Measurements from ENCODE around the gene KMT2C. TPM values are rescaled to one million over a fixed set of nuclear protein-coding genes. Genes with fewer than 3 reads are reported as not detected.

Gene KMT2C
- total RNA-seq, 1 experiment from 2014 or later = 6.2 TPM

DNA sequence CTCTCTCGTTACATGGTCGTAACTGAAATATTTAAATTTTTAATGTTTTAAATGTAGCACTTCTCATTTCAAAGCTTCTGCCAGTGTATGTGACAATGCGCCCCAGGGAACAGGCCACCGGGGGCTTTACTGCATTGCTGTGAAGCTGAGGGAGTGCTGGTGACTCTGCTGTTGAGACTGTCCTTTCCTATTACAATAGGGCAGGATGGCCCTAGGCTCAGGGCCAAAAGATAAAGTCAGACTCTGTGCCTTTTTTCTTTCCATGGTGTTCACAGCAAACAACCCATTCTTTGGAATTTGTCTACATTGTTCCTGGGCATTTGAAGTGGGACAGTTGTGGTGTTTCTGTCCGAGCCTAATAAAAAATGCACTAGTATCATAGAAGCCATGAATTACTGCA, 303.0 kb downstream of the KMT2C start:
- in situ Hi-C loops (cut with HindIII; ENCODE audit: low sequenced_read_pairs) = no loop called here
- DNase-seq (ENCODE audit: low spot score) = no peak

DNA sequence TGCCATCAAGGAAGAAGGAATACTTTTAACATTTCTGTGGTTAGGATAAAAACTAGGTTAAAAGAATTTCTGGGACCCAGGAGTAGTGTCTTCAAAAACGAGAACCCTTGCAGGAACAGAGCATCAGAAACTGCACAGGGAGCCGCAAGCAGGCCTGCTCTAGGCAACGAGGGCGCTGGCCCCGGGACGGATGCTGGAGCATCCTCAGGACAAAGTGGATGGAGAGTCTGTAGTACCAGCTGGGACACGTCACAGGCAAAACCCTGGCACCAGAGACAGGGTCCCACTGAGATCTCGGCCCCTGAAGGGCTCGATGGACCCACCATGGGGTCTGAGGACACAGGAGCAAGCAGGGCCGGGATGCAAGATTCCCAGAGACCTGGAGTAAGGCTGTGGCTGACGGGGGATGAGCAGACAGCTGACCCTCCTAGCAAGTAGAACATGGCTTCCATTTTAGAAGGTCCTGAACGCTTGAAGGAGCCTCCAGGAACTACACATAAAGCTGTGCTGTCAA, 303.8 kb downstream of the KMT2C start:
- no peak for DNase-seq (ENCODE audit: low spot score)
- in situ Hi-C loops (cut with HindIII; ENCODE audit: low sequenced_read_pairs) = no loop called here

DNA sequence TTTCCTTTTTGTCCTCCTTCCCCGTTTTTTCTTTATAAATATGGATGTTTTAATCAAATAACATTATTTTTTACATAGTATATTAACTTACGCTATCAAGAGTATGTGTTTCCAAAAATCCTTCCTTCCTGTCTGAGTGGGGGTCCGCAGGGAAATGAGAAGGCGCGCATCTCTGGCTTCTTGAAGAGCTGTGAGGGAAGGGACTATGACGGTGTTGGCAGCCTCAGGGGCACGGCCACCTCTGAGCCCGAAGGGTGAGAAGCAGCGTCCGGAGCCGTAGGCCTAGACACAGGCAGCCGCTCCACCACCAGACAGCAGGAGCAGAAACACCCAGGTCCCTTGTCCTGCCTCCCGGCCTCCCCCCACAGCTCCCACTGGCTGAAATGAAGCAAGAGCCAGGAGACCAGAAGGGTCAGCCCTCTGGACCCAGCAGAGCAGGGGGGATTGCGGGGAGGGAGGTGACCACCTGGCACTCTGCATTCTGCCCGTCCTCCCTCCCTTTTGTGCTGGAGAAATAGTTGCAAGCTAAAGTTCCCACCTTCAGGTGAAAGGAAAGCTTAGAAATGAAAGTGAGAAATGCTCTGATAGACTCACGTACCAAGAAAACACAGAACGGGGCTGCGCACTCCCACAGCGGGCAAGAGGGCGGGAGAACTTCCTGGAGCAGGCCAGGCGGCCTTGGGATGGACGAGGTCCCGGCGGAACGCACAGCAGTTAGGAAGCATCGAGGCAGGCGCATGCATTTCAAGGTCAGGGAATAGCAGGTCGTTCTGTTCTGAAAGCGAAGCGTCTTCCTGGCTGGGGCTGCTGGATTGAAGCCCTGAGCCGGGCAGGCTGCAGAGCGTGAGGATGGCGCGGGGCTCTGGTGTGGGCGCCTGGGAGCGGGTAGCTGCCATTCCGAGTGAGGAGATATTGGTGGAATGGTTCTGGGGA, 304.9 kb downstream of the KMT2C start:
- no peak for DNase-seq (ENCODE audit: low spot score)
- in situ Hi-C loops (cut with HindIII; ENCODE audit: low sequenced_read_pairs) = no loop called here

DNA sequence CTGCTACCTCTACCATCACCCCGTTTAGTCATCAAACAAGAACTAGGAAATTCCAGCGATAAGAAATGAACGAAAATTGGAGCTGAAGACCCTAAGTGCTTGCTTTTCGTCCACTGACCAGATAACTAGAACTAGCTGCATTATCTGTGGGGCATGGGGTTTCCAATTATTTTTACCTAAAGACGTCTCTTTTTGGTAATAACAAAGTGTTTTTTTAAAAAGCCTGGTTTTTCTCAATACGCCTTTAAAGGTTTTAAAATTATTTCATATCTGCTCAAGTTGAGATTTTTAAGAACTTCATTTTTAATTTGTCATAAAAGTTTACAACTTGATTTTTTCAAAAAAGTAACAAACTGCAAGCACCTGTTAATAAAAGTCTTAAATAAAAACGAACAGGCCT, 306.1 kb downstream of the KMT2C start:
- in situ Hi-C loops (cut with HindIII; ENCODE audit: low sequenced_read_pairs) = no loop called here
- no peak for DNase-seq (ENCODE audit: low spot score)

DNA sequence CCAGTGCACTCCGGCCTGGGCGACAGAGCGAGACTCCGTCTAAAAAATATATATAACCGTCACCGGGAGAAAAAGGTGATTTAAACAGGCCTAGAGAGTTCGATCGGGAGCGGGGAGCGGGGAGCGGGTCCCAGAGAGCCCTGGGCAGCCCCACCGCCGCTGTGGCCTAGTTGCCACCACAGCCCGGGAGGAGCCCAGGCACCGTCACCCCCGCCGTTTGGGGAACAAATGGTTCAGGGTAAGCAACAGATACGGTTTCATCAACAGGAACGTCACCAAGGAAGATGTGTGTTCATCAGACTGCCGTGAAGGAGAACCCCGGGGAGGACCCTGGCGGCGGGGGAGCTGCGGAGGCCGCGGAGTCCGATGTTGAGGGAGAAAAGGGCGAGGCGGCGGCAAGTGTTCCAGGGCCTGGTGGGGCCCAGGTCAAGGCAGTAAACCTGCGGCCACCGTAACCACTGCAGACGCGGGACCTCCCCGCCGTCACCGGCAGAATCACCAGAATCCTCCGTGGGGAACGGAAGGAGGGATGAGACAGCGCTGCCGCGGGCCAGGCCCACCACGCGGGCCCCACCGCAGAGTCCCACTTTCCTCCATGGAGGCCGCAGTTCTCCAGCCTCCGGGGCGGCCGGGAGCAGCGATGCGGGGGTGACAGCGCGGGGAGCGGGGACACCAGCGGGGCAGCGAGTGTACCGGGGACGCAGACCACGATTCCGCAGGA, 306.9 kb downstream of the KMT2C start:
- in situ Hi-C loops (cut with HindIII; ENCODE audit: low sequenced_read_pairs) = no loop called here
- DNase-seq (ENCODE audit: low spot score) = no peak

DNA sequence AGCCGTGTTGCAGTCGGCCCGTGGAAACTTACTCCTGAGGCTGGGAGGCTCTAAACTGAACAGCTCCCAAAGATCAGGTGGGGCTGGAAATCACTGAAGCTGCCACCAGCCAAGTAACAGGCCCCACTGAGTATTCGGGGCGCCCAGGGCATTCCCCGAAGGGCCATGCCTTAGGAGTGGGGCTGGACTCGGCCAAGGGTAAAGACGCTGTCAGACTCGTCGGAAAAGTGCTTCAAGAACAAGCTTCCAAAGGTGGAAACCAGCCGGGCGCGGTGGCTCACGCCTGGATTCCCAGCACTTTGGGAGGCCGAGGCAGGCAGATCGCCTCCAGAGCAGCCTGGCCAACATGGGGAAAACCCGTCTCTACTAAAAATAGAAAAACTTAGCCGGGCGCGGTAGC, 307.6 kb downstream of the KMT2C start:
- in situ Hi-C loops (cut with HindIII; ENCODE audit: low sequenced_read_pairs) = no loop called here
- no peak for DNase-seq (ENCODE audit: low spot score)

DNA sequence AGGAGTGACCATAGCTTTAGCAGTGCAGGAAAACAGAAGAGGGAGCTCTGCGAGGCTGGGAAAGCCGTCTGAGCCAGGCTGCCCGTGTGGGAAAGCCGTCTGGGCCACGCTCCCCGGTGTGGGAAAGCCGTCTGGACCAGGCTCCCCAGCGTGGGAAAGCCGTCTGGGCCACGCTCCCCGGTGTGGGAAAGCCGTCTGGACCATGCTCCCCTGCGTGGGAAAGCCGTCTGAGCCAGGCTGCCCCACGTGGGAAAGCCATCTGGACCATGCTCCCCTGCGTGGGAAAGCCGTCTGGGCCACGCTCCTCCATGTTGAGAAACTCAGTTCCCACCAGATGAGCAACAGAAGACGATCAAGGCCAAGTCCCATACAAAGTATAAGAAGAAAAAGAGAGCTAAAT, 308.6 kb downstream of the KMT2C start:
- in situ Hi-C loops (cut with HindIII; ENCODE audit: low sequenced_read_pairs) = no loop called here
- DNase-seq (ENCODE audit: low spot score) = no peak

DNA sequence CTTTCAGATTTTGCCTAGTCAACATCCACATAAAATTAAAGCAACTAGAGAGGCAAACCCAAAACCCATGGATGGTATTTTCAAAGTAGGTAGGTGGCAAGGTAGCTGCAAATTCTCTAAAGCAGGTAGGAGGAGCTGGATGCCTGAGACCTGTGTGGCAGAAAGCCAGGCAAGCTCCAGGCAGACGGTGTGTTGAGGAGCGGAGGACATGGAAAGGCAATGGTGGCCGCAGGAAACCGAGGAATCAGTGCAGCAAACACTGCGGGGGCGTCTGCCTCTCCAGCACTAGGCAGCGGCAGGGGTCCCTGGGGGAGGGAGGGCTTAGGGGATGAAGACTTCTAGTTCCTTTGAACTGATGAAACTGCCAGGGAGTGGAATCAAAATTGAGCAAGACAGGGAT, 309.1 kb downstream of the KMT2C start:
- in situ Hi-C loops (cut with HindIII; ENCODE audit: low sequenced_read_pairs) = no loop called here
- no peak for DNase-seq (ENCODE audit: low spot score)

DNA sequence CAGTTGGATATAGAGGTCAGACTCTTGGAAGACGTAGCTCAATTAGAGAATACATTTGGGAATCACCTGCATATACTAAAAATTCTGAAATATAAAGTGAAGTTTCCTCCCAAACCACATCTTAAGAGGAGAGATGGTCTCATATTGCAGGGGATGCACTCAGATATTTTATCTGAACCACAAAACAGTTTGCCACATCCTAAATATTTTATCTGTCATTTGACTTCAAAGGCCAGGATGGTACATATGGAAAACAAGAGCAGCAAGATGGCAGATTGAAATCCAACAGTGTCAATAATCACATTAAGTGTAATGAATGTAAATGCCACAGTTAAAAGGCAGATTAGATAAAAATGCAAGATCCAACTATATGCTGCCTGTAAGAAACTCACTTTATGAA, 313.3 kb downstream of the KMT2C start:
- DNase-seq (ENCODE audit: low spot score) = no peak
- in situ Hi-C loops (cut with HindIII; ENCODE audit: low sequenced_read_pairs) = no loop called here

DNA sequence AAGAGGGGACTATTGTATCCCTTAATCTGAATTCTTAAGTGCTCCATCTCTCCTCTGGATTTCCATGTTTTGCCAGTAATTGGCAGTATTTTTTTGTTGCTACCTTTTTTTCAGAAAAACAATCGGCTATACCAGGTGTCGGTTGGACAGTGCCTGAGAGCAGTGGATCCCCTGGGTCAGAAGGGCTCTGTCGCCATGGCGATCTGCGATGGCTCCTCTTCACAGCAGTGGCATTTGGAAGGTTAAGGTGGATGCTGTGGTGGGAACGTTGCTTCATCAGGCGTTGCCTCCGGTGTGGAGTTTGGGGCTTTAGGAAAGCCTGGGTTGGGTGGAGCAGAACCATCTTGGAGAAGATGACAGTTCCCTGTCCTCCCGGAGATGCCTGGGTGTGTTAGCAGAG, 314.4 kb downstream of the KMT2C start:
- no peak for DNase-seq (ENCODE audit: low spot score)
- in situ Hi-C loops (cut with HindIII; ENCODE audit: low sequenced_read_pairs) = no loop called here

DNA sequence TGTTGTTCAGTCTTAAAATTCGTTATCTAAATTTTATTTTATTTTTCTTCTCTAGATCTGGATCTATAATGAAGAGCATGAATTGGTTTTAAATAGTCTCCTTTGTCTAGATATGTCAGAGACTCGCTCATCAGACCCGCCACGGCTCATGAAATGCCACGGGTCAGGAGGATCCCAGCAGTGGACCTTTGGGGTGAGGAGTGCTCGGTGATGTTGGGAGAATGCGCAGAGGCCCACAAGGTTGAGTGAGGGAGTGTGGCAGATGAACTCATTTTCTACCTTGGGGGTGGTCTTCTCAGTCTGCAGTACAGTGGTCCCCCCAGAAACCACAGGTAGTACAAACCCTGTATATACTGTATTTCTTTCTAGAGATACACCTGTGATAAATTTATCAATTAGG, 315.0 kb downstream of the KMT2C start:
- DNase-seq (ENCODE audit: low spot score) = no peak
- in situ Hi-C loops (cut with HindIII; ENCODE audit: low sequenced_read_pairs) = no loop called here

DNA sequence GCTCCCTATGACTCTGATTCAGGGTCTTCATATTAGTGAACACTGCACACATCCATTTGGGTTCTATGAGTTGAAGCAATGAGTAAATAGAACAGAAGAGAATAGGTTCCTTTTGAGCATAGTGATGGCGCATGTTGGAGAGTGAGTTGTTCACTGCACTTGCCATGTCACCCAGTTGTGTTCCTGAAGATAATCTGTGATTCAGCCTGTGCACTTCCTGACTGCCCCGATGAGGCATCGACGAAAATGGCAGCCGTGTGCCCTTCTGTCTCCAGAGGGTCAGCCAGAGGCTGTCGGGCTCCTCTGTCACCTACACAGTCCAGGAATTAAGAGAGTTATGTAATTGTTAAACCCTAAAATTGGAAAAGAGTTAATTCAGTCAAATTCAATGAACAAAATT, 315.6 kb downstream of the KMT2C start:
- in situ Hi-C loops (cut with HindIII; ENCODE audit: low sequenced_read_pairs) = no loop called here
- DNase-seq (ENCODE audit: low spot score) = no peak

DNA sequence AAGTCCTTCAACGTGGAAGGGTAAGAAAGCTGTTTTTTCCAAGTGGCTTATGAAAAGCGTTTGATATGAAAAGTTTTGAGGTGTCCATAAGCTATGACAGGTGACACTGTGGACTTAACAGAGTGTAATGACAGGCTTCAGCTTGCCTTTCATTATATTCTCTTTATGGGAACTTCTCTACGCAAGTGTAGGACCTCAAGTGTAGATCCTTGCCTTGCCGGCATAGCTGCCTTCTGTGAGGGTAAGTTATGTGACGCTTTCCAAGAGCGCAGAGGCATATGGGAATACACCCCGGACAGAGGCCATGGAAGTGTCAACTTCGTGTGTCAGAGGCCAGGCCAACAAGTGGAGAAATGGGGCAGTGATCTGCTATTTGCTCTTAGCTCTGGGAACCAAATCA, 318.4 kb downstream of the KMT2C start:
- no peak for DNase-seq (ENCODE audit: low spot score)
- in situ Hi-C loops (cut with HindIII; ENCODE audit: low sequenced_read_pairs) = no loop called here

DNA sequence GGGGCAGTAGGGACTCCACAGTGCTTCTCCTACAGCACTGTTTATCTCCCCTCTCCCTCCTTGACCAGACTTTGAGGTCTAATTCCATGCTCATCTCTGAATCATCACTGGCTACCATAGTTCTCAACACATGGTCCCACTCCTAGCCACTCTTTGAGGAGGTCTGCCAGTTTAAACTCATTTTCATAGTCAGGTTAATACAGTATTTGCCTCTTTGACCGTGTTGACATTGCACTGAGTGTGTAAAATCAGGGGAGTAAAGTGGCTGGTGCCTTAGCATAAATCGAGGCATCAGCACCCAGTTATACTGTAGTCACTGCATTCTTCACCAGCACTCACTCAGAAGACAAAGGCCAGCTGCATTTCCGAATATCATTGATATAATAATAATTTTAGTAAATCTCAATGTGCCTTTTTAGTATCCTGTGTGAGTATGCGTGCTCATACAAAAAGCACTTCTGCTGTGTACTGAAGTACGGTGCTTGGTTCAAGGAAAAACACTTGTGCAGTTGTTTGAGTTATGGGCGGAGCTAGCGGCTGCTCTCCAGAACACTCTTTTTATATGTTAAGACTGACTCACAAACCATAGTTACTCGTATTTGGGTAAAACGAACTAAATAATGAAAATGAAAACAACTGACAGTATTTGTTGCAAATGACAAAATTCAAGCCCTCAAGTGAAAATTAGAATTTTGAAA, 320.6 kb downstream of the KMT2C start:
- no peak for DNase-seq (ENCODE audit: low spot score)
- in situ Hi-C loops (cut with HindIII; ENCODE audit: low sequenced_read_pairs) = no loop called here

DNA sequence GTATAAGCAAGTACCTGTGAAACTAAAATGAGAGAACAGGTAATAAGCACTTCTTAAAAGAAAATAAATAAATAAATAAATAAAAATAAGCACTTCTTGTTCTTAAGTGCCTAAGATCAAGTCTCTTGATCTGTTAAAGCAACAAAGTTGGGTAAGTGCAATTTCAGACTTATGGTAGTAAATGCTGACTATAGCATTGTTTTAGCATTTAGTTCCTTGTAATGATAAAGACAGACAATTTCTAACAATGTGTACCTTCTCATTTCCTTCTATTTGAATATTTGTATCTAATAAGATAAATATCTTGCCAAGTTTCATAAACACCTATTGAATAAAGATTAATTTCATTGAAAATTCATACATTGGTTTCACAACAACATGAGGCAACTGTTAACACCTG, 323.0 kb downstream of the KMT2C start:
- in situ Hi-C loops (cut with HindIII; ENCODE audit: low sequenced_read_pairs) = no loop called here
- DNase-seq (ENCODE audit: low spot score) = no peak

DNA sequence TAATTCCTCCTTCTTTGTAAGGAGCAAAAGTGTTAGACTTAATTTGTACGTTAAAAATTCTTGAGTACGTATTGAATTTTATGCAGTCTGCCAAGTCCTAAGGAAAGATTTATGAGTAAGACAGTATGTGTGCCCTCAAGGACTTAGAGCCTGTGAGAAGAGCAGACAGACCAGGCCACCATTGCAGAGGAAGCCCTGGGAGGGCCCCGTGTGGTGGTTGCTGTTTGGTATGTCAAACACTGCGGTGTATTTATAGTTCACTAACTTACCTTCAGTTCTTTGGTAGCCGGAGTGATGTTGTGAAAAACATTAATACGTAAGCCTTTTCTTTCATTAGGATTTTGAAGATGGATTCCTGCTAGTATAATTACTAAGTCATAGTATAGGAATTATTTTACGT, 327.4 kb downstream of the KMT2C start:
- in situ Hi-C loops (cut with HindIII; ENCODE audit: low sequenced_read_pairs) = no loop called here
- DNase-seq (ENCODE audit: low spot score) = no peak

DNA sequence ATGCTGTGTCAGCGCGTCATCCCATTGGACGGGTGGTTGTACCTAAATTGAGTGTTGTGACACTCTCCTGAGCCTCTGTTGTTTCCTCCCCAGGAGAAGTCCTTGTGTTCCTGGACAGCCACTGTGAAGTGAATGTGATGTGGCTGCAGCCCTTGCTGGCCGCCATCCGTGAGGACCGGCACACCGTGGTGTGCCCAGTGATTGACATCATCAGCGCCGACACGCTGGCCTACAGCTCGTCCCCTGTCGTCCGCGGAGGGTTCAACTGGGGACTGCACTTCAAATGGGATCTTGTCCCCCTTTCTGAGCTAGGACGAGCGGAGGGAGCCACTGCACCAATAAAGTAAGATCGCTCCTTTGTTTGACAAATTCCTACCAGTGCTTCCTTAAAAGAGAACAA, 327.9 kb downstream of the KMT2C start:
- no peak for DNase-seq (ENCODE audit: low spot score)
- in situ Hi-C loops (cut with HindIII; ENCODE audit: low sequenced_read_pairs) = no loop called here

DNA sequence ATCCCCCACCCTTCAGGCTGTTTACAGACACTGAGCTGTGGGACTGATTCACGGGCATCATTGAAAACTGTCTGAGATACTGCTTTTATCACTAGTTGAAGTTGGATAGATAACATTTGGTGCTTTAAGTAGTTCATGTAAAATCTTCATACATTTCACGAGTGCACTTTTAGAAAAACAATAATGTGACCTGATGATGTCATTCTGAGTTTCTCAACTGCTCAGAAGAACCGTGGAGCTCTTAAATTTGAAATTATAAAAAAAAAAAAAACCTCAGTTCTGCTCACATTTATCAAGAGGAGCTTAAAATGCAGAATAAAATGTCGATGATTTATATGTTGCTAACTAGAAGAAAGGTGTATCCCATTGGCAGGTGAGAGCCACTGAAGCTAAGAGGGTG, 328.8 kb downstream of the KMT2C start:
- no peak for DNase-seq (ENCODE audit: low spot score)
- in situ Hi-C loops (cut with HindIII; ENCODE audit: low sequenced_read_pairs) = no loop called here

DNA sequence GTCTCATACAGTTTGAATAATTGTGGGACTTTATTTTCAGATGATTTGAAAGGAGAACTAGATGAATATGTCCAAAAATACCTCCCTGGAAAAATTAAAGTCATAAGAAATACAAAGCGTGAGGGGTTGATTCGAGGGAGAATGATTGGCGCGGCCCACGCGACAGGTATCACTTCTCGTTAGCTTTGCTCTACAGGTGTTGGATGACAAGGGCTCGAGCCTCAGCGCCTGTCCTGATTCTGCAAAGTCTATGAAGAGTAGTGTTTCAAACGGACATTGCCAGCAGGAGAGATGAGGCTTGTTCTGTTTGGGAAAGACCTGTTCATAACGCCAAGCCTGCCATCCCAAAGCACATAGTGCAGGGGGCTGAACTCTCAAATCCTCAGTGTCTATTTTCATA, 330.6 kb downstream of the KMT2C start:
- no peak for DNase-seq (ENCODE audit: low spot score)
- in situ Hi-C loops (cut with HindIII; ENCODE audit: low sequenced_read_pairs) = no loop called here

DNA sequence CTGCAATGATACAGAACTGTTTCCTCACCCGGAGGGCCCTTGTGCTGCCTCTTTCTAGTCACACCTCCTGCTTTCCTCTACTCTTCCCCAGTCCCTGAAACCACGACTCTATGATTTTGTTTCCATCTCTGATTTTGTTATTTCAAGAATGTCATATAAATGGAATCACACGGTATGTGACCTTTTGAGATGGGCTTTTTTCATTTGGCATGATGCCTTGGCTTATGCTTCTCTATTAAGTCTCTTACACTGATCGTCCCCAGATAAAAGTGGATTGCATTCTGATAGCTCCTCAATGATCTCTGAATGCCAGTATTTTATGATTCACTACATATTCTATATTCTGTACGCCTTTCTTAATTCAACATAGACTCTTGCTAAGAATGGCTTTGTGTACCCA, 332.1 kb downstream of the KMT2C start:
- in situ Hi-C loops (cut with HindIII; ENCODE audit: low sequenced_read_pairs) = no loop called here
- DNase-seq (ENCODE audit: low spot score) = no peak
